DOHH2 (cell line): Measurements from ENCODE around the gene PALLD.

Experiments
- H3F3A ChIP-seq: fragments of 200-600 bp; sonication (generic), shearing (Covaris generic); 2 replicates; pipeline ENCODE4 v1.6.0; 2016; ENCODE audit warnings: antibody characterized with exemption, mild to moderate bottlenecking; ENCODE audit not compliant: control insufficient read depth, insufficient read depth
- H3K27ac ChIP-seq: fragments of 200-600 bp; sonication (generic); 2 replicates; pipeline ENCODE4 v1.5.1; 2014; ENCODE audit warnings: low read depth, mild to moderate bottlenecking, low read length, moderate library complexity
- H3K27me3 ChIP-seq: fragments of 200-600 bp; sonication (generic); 2 replicates; pipeline ENCODE4 v1.6.1; 2014; ENCODE audit warnings: mild to moderate bottlenecking, low read length, mixed read lengths; ENCODE audit not compliant: control insufficient read depth
- H3K36me3 ChIP-seq: fragments of 200-600 bp; sonication (generic); 2 replicates; pipeline ENCODE4 v1.6.1; 2014; ENCODE audit warnings: mild to moderate bottlenecking, low read length, moderate library complexity, mixed read lengths; ENCODE audit not compliant: control insufficient read depth
- H3K4me1 ChIP-seq: fragments of 200-600 bp; sonication (generic); 2 replicates; pipeline ENCODE4 v1.6.1; 2014; ENCODE audit warnings: mild to moderate bottlenecking, low read length, mixed read lengths; ENCODE audit not compliant: control insufficient read depth
- H3K4me2 ChIP-seq: fragments of 200-600 bp; sonication (generic); 2 replicates; pipeline ENCODE4 v1.6.0; 2014; ENCODE audit warnings: mild to moderate bottlenecking, low read length, moderate library complexity
- H3K4me3 ChIP-seq: fragments of 200-600 bp; sonication (generic); 2 replicates; pipeline ENCODE4 v1.5.1; 2014; ENCODE audit warnings: mild to moderate bottlenecking, low read length, mixed read lengths
- H3K79me2 ChIP-seq: fragments of 200-600 bp; sonication (generic); 2 replicates; pipeline ENCODE4 v1.6.1; 2014; ENCODE audit warnings: mild to moderate bottlenecking, low read length, mixed read lengths; ENCODE audit not compliant: control insufficient read depth
- H3K9me2 ChIP-seq: fragments of 200-600 bp; sonication (generic); replicated peaks from 2 replicates; pipeline ENCODE4 v1.6.1; 2014; ENCODE audit warnings: mild to moderate bottlenecking, low read length, mixed read lengths; ENCODE audit not compliant: control insufficient read depth
- H3K9me3 ChIP-seq: fragments of 200-600 bp; sonication (generic); 2 replicates; pipeline ENCODE4 v1.6.1; 2014; ENCODE audit warnings: antibody characterized with exemption, low read length, mixed read lengths; ENCODE audit not compliant: control insufficient read depth, insufficient read depth
- H4K20me1 ChIP-seq: fragments of 200-600 bp; sonication (generic); 2 replicates; pipeline ENCODE4 v1.6.0; 2014; ENCODE audit warnings: low read depth, mild to moderate bottlenecking, antibody characterized with exemption, low read length, moderate library complexity; ENCODE audit not compliant: control insufficient read depth, insufficient read depth
- EZH2phosphoT487 ChIP-seq: fragments of 200-600 bp; sonication (generic); IDR thresholded peaks from 2 replicates; pipeline ENCODE4 v1.6.1; 2017; ENCODE audit warnings: borderline replicate concordance, mild to moderate bottlenecking, antibody characterized with exemption, low read length, moderate library complexity, mixed read lengths
- TF ChIP-seq, protein P1 (sequence below): fragments of 200-600 bp; sonication (generic); IDR thresholded peaks from one replicate; pipeline ENCODE4 v1.5.1; 2014; ENCODE audit warnings: antibody characterized with exemption, mild to moderate bottlenecking, low read depth, low read length; ENCODE audit not compliant: poor library complexity, severe bottlenecking

Gene PALLD

DNA sequence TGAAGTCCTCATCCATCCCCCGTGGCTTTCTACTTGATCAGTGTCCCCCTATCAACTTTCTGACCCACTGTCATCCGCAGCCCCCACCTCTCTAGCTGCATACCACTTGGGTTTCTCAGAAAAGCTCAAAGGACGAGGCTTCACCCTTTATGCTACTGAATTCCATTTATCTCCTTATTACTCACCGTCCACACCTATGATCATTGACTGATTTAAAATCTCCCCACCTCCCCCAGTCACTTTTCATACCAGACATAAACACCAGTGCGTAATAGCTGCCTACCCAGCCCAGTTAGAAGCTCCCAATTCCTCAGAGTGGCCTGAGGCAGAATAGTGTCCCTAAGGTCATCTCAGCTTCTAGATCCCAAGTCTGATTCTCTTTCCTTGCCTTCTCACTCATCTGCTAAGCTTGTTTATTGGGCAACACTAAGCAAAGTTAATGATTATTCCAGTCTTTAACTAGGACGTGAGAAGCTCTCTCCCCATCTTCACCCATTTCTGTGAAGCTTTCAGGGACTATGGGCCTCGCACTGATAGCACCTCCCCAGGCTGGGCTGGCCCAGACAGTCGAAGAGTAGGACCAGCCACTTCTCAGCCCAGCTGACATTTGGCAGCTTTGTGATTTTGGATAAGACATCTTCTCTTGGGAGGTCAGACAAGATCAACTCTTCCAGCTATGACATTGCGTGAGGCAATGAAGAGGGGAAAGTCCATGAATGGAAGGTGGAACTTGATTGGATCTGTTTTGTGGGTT lies 9.4 kb upstream of the PALLD start:
- no peak overlapping the region for H3K4me2 ChIP-seq
- H3K27me3 ChIP-seq: 0 out of 2 replicates have a peak, but pooled peaks cover 2% of the 10 kb centered on the region
- TF ChIP-seq EZH2phosphoT487: no peak
- TF ChIP-seq, protein P1, sequence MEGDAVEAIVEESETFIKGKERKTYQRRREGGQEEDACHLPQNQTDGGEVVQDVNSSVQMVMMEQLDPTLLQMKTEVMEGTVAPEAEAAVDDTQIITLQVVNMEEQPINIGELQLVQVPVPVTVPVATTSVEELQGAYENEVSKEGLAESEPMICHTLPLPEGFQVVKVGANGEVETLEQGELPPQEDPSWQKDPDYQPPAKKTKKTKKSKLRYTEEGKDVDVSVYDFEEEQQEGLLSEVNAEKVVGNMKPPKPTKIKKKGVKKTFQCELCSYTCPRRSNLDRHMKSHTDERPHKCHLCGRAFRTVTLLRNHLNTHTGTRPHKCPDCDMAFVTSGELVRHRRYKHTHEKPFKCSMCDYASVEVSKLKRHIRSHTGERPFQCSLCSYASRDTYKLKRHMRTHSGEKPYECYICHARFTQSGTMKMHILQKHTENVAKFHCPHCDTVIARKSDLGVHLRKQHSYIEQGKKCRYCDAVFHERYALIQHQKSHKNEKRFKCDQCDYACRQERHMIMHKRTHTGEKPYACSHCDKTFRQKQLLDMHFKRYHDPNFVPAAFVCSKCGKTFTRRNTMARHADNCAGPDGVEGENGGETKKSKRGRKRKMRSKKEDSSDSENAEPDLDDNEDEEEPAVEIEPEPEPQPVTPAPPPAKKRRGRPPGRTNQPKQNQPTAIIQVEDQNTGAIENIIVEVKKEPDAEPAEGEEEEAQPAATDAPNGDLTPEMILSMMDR: no peak
- H3K9me3 ChIP-seq: no peaks in the 10 kb centered on the region
- H3K4me1 ChIP-seq: no peaks in the 10 kb centered on the region
- H3K36me3 ChIP-seq: no peaks in the 10 kb centered on the region
- no peaks in the 10 kb centered on the region for H3F3A ChIP-seq
- H3K79me2 ChIP-seq: no peaks in the 10 kb centered on the region
- H4K20me1 ChIP-seq: no peaks in the 10 kb centered on the region
- H3K9me2 ChIP-seq: no peaks in the 10 kb centered on the region; the same call in 1 of the 2 replicates
- H3K27ac ChIP-seq: no peak overlapping the region
- H3K4me3 ChIP-seq: no peak overlapping the region

DNA sequence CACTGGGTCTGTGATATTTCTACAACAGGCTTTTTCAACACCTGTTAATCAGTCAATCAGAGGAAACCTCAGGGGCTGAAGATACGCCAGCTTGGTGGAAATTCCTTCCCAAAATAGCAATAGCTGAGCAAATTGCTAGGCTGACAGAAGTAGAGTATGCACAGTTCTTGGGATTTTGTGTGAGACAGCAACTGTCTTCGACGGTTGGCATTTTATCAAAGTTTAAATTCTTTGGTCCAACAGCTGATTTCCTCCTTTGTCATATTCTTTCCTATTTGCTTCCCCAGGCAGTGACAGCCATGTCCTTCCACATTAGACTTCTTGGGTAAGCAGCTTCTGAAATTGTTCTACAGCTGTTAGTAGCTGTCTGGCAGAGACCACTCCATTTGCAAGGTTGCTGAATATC lies 8.0 kb upstream of the PALLD start:
- TF ChIP-seq, protein P1: no peak
- TF ChIP-seq EZH2phosphoT487: no peak
- no peaks in the 10 kb centered on the region for H4K20me1 ChIP-seq
- no peaks in the 10 kb centered on the region for H3K36me3 ChIP-seq
- no peaks in the 10 kb centered on the region for H3K9me3 ChIP-seq
- no peaks in the 10 kb centered on the region for H3K27me3 ChIP-seq
- no peaks in the 10 kb centered on the region for H3K4me1 ChIP-seq
- no peaks in the 10 kb centered on the region for H3F3A ChIP-seq
- H3K9me2 ChIP-seq: no peaks in the 10 kb centered on the region; the same call in 1 of the 2 replicates
- no peak overlapping the region for H3K4me2 ChIP-seq
- no peak overlapping the region for H3K27ac ChIP-seq
- H3K4me3 ChIP-seq: no peak overlapping the region
- no peaks in the 10 kb centered on the region for H3K79me2 ChIP-seq

DNA sequence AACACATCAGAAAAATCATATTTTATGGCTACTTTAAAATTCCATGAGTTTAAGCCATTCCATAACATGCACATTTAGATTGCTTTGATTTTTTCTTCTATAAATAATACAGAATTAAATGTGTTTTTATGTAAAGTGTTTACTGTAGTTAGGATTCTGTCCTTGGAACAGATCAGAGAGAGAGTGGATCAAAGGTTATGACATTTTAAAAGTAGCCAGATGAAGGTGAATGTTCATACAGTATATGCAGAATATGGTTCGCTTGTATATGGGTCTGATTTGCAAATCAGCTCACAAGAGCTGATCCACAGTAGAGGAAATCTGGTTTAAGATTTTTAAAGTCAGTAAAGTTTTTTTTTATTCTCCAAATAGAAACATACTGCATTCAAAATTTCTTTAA lies 7.2 kb upstream of the PALLD start:
- H3K4me2 ChIP-seq: no peak overlapping the region

More for the DNA sequence above, 7.2 kb upstream of the PALLD start:
- no peaks in the 10 kb centered on the region for H3K9me3 ChIP-seq
- no peaks in the 10 kb centered on the region; the same call in 1 of the 2 replicates for H3K9me2 ChIP-seq
- H3K79me2 ChIP-seq: no peaks in the 10 kb centered on the region
- no peaks in the 10 kb centered on the region for H3K27me3 ChIP-seq
- no peak overlapping the region for H3K27ac ChIP-seq
- H3K4me3 ChIP-seq: no peak overlapping the region
- no peaks in the 10 kb centered on the region for H3K36me3 ChIP-seq
- H3K4me1 ChIP-seq: no peaks in the 10 kb centered on the region
- TF ChIP-seq, protein P1: no peak
- no peak for TF ChIP-seq EZH2phosphoT487
- H4K20me1 ChIP-seq: no peaks in the 10 kb centered on the region
- no peaks in the 10 kb centered on the region for H3F3A ChIP-seq
